ENCODE data around the gene UBALD1.

GRCh38 chr16:4624015-4624826 is 9.5 kb upstream of the UBALD1 start, which contains the start of gene MGRN1:
- TF ChIP-seq CTCF (IDR thresholded peaks at IDR 0.05; ENCODE audit: extremely low read depth in 1 of 2, insufficient read depth in 1 of 2, low read depth in 1 of 2, low read length in 2 of 2): peak; percentile 93 to 94
- TF ChIP-seq POLR2AphosphoS5 (IDR thresholded peaks at IDR 0.05; ENCODE audit: insufficient read depth, low read depth, low read length): no peak
- no peak for TF ChIP-seq JUN (IDR thresholded peaks at IDR 0.05; ENCODE audit: borderline replicate concordance, insufficient read depth, insufficient read length, low read depth)
- no peak for TF ChIP-seq POLR2A (IDR thresholded peaks at IDR 0.05; ENCODE audit: low read depth, low read length)
- TF ChIP-seq GATA2 (IDR thresholded peaks at IDR 0.05; ENCODE audit: insufficient read depth, insufficient read length, low read depth, low read length): no peak
- no peak for TF ChIP-seq MAX (IDR thresholded peaks at IDR 0.05; ENCODE audit: insufficient read depth, insufficient read length)
- no peak for TF ChIP-seq MYC (IDR thresholded peaks at IDR 0.05; ENCODE audit: low read depth, low read length)
- TF ChIP-seq EZH2 (IDR thresholded peaks at IDR 0.05; ENCODE audit: borderline replicate concordance, low read depth, low read length, severe bottlenecking): no peak
- TF ChIP-seq FOS (IDR thresholded peaks at IDR 0.05; ENCODE audit: borderline replicate concordance, insufficient read depth, low read length): no peak
